Activated CD8-positive, alpha-beta memory T cell treated with anti-CD3 and anti-CD28 coated beads for 1 hour (primary cell): ENCODE data around the gene MTMR3.

ENCODE experiments used
- DNase-seq, 2 donors: peaks; one replicate each; pipeline ENCODE4 v3.0.0-alpha.2; 2020; ENCODE audit warnings: low read depth in 1 of 2; ENCODE audit errors: extremely low read depth in 1 of 2

The MTMR3 gene

DNA sequence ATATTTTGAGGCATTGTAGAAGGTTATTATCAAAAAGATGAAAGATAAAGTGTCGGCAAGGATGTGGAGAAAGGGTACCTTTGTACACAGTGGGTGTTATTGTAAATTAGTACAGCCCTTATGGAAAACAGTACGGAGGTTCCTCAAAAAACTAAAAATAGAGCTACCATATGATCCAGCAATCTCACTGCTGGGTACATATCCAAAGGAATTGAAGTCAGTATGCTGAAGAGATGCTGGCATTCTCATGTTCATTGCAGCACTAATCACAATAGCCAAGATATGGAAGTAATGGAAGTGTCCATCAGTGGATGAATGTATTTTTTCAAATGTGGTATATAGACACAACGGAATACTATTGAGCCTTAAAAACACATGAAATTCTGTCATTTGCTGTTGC lies 15.1 kb upstream of the MTMR3 start:
- no peak for DNase-seq

DNA sequence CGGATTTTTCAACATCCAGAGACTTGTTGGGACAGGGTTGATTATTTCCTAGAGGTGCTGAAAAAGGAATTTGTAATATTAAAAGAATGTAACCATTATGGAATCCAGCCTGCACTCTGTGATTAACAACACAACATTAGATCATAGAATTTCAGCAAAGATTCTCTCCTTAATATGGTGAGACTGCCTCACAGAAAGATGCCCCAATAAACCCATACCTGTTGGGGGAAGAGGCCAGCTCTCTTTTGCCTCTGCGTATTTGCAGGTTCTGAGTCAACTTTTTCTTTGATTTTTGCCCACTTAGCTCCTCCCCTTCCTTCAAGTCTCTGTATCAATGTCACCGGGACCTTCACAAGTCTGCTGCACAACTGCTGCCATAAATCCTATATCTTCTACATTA lies 12.4 kb upstream of the MTMR3 start:
- no peak for DNase-seq

DNA sequence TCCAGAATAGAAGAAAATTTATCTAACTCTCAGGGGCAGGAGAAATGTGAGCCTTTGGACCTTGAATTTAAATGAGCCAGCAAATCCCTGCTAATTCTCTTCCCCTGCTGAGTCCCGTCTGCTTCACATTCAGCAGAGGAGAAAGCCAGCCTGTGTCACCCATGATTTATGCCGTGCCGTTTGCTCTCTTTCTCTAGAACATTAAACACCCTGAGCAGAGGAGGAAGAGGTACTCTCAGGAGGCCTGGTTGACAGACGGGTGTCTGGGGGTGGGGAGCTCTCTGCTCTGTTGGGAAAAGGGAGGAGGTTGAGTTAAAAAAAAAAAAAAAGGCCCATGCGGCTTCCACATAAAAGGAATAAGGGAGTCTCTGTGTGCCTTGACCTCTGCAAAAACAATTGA lies 11.3 kb upstream of the MTMR3 start:
- DNase-seq, result no peak

DNA sequence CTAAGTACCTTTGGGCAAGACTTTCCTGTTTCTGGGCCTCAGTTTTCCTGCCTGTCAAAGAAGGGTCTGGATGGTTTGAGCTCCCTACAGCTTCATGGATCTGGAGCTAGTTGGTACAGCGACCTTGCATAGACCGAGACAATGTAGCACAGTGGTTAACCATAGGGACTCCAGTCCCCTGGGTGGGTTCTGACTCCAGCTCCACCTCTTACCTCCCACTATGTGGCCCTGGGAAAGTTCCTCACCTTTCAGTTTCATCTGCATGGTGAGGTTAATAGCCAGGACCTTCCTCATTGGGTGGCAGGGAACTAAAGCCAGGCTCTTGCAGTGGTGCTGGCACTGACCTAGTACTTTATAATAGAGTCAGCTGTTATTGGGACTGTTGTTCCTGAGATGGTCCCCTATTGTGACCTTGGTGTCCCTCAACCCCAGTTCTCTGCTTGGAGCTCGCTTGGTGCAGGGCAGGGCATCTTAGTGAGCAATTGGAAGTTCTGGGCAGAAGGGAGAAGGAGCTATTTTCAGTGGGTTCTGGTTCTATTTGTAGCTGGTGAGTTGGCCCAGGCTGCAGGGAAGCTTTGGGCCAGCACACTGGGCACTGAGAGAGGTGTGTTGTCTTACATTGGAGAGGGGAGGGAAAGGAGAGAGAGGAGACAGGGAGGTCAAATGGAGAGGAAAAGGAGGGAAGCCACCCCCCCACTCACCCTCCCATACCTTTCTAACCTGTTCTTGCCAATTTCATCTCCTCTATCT lies 10.7 kb upstream of the MTMR3 start:
- DNase-seq, result no peak

DNA sequence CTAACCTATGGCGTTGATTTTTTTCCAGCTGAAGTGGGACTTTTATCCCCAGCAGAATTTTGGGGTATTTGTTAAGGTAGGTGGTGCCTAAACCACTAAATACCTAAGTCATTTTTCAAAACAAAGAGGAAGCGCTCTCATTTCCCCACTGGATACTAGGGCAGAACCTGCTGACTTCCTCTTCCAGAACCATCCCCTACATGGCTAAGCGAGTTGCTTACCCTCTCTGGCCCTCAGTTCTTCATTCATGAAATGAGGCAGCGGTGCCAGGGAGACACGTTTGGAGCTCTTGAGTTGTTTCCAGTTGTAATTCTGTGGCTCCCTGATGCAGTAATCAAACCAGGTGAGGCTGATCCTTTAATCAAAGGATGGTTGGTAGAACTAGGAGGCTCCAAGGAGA lies 10.0 kb upstream of the MTMR3 start:
- no peak for DNase-seq

DNA sequence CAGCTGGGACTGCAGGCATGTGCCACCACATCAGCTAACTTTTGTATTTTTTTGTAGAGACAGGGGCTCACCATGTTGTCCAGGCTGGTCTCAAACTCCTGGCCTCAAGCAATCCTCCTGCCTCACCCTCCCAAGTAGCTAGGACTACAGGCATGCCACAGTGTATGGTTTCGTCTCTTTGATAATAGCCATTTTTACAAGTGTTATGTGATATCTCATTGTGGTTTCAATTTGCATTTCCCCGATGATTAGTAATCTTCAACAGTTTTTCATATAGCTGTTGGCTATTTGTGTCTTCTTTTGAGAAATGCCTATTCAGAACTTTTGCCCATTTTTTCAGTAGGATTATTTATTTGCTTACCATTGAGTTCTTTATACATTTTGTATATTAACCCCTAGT lies 9.0 kb upstream of the MTMR3 start:
- DNase-seq, result no peak

DNA sequence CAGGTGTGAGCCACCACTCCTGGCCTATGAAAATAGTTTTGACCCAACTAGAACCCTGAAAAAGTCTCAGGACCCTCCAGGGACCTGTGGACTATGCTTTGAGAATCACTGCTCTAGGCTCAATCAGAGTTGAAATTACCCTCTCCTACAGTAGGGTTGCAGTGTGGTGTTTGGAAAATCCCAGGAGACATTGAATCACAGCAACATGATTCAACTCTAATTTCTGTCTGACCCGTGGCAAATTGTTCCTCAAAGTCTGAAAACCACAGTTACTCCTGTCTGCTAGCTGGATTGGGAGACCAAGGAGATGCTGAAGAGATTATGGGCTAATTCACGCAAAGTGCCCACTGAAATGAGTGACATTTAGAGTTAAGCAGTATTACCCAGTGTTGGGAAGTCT lies 5.4 kb upstream of the MTMR3 start:
- DNase-seq, result no peak

DNA sequence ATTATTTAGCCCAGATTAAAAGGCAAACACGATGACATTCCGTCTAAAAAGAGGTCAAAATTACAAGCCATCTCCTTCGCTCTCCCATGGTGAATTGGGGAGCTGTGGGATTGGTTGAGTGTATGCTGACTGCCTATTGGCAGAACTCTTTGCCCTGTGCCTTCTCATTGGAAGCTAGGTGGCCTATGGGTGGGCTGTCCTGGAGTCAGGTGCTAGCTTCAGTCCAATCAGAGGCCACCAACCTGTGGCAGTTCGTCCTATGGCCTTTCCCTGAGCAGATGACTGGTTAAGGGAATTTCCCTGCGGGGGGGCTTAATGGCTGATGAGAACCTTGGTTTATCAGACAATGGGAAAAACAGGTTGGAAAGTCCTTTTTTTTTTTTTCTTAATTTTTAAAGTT lies 3.2 kb upstream of the MTMR3 start:
- no peak for DNase-seq

DNA sequence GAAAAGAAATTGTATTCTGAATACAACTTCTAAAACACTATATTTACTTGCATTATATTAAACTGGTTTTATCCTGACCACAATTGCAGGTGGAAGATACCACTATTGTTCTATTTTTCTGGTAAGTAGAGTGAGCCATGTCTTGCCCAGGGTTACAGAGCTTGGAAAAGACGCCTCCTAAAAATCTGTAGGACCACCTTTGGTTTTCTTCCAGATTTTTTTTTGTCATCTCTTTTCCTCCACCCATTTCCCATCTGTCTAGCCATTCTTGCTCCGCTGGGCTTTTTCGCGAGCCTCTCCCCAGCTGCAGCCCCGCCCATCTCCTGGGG lies 294 bp upstream of the MTMR3 start:
- no peak for DNase-seq

DNA sequence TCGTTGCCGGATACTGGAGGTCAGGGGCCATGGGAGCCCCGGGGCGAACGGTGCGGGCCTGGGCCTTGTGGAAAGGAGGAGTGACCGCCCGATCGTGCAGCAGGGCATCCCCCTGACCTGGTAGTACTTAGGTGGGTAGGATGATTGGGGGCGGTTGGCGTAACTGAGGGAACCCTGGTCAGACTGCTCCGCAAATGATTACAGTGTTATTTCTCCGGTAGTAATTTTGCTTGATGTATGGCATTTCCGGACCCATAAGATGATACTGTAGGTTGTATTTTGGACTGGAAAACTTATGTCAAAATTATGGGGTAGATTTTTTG lies 762 bp downstream of the MTMR3 start:
- DNase-seq, result peak in 1 of 2 donors; percentile 2

DNA sequence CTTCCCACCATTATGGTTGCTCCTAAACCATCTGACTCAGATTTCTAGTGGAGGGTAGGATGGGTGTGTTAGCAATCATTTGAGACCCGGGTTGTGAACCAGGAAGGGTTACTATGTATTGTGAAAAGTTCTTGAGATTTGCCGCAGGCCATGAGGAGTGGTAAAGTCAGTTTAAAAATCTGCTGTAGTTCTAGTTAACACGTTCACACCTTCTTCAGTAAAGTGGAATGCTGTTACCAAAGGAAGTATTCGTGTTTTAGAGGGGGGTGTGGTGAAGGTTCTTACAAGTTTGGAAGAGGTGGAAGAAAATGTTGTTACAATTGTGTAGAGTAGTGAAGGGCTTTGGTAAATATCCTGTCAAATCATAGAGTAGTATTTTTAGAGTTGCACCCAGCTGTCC lies 2.6 kb downstream of the MTMR3 start:
- DNase-seq, result no peak

DNA sequence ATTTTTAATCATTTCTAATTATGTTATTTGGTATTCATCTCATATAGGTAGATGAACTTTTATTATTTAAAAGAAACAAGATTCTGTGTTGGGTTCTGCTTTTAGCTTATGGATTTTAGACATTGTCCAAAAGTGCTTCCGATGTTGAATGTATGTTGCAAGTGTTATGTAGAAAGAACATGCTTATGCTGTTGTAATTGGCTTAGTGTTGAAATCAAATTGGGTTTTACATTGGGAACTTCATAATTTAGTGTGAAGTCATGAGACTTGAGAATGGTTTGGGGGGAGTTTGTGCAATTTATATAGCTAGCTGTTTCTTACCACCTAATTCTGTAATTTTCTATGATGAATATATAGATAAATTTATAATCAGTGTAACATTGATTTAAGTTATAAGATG lies 3.6 kb downstream of the MTMR3 start:
- DNase-seq, result no peak

DNA sequence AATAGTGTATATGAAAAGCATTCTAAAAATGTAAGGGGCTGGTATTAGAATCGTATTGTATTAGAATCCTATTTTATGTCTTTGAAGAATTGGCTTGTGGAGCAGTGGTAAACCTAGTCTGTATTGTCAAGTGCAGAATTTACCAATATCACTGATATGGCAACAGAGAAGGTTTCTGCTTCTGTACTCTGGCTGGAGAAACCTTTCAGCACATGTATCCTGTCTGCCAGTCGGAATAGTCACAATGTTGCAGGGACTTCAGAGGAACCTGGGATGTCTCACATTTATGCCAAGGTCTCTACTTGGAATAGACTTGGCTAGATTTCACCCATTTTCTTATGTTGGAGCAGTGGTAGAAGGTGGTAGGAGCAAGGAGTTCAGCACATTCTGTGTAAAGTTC lies 4.4 kb downstream of the MTMR3 start:
- no peak for DNase-seq

DNA sequence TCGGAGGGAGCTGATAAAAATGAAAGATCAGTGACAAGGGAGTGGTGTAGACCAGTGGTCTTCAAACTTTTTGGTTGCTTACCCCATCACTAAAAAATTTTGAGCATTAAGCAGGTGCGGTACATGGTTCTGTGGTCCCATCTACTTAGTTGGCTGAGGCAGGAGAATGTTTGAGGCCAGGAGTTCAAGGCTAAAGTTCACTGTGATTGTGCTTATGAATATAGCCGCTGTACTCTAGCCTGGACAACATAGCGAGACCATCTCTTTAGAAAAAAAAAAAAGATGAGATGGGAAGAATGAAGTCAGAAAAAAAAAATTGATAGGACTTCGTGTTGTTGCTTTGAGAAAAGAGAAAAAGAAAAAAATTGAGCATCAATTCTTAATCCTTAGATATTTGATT lies 7.8 kb downstream of the MTMR3 start:
- no peak for DNase-seq

DNA sequence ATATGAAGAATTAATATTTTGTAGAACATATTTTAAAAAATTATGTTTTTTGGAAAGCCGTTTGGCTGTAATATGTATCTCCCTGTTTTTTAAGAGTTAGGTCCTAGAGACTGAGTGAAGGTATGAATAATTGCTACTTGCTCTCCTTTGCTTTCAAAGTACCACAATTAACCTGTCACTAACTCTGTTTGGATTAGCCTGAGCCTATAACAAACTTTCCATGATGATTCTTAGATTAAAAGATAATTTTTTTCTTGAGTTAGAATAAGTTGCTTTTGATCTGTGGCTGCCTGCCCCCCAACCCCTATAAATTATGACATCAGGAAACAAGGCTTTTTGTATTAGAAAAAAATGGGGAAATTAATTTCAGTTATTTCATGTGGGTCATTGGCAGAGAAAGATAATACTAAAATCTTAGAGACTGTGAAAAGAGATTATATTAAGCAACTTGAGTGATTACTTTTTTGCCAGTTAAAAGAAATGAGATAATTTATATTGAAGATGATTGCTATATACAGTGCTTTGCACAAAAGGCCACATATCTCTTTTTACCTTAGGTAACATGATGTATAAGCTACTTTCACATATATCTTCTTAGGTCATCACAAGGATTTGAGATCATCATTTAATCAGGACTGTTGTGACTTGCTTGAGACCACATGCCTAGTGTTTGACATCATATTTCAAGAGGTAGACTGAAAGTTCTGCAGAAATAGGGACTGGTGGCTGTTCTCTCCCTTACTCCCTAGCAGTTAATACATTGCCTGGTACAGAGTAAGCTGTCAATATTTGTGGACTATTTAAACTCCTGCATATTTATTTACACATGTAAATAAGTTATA lies 9.6 kb downstream of the MTMR3 start:
- no peak for DNase-seq

DNA sequence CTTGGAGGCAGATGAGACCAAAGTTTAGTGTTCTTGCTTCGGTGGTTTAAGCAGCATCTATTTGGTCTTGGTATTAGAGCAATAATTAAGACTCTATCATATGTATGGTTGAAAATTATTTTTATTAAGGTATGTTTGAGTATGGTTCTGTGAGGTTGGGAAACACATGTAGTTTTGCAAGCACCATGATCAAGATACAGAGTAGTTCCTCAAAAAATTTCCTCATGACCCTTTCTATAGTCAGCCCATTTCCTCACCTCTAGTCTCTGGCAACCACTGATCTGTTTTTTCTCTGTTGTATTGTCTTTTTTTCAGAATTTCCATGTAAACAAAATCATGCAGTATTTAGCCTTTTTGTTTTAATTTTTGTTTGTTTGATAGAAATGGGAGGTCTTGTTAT lies 18.4 kb downstream of the MTMR3 start:
- DNase-seq, result no peak

DNA sequence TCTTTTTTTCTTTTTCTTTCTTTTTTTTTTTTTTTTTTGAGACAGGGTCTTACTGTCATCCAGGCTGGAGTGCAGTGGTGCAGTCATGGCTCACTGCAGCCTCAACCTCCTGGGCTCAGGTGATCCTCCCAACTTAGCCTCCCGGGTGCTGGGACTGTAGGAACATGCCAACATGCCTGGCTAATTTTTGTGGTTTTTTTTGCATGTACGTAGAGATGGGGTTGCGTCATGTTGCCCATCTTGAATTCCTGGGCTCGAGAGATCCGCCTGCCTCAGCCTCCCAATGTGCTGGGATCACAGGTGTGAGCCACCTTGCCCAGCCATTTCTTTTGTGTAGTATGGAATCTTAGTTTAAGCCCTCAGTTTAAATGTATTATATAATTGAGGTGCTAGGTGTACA lies 20.4 kb downstream of the MTMR3 start:
- no peak for DNase-seq

DNA sequence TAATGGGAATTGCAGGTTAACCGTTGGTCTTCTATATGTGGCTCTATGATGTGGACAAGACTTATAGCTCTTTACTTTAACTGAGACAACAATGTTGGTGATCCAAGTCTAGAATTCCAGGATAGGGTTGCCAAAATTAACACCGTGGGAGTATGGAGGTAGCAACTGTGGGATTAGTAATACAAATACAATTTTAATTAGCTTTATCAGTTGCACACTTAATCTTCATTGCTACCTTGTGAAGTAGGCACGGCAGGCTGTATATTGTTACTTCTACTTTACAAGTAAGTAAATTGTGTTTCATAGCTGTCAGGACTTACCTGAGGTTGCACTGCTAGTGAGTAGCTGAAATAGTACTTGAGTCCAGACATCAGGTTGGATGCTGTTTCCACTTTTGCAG lies 21.0 kb downstream of the MTMR3 start:
- DNase-seq, result no peak

DNA sequence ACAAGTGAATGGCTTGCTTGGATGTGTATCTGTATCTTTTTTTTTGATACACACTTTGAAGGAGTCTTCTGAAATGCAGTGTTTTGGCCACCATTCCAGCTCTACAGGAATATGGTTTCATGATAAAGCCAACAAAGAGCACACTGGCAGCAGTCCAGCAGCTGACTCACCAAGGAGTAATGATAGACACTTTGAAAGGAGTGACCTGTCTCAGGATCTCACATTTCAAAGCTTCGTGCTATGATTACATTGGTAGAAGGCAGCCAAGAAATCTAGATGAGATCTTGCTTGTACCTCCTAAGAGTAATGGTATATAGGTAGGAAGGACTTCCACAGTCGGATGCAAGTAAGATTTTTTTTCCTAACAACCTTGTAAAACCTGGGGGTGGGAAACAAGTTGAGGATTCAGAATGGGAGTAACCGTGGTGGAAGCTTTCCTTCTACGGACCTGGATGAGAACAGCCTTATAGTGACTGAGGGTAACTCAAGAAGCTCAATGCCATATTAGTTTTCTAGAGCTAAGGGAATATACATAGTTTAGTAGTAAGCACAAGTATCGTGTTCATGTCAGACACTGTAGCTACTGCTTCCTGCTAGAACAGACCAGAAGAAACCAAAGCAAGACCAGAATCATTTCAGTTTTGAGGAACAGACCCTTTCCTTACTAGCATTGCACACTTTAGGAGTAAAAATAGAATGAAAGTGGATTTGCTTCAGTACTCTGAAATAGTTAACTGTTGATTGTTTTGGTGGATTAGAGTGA lies 25.0 kb downstream of the MTMR3 start:
- DNase-seq, result no peak

DNA sequence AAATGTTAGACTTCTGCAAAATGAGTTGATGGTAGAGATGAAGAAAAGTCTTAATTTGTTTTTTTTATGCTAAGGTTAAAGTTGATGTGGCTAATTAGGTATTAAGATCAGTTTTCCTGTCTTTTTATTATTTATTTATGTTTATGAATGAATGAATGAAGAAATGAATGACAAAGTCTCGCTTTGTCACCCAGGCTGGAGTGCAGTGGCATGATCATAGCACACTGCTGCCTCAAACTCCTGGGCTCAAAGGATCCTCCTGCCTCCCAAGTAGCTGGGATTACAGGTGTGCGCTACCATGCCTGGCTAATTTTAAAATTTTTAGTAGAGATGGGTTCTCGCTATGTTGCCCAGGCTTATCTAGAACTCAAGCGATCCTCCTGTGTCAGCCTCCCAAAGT lies 29.2 kb downstream of the MTMR3 start:
- DNase-seq, result no peak

DNA sequence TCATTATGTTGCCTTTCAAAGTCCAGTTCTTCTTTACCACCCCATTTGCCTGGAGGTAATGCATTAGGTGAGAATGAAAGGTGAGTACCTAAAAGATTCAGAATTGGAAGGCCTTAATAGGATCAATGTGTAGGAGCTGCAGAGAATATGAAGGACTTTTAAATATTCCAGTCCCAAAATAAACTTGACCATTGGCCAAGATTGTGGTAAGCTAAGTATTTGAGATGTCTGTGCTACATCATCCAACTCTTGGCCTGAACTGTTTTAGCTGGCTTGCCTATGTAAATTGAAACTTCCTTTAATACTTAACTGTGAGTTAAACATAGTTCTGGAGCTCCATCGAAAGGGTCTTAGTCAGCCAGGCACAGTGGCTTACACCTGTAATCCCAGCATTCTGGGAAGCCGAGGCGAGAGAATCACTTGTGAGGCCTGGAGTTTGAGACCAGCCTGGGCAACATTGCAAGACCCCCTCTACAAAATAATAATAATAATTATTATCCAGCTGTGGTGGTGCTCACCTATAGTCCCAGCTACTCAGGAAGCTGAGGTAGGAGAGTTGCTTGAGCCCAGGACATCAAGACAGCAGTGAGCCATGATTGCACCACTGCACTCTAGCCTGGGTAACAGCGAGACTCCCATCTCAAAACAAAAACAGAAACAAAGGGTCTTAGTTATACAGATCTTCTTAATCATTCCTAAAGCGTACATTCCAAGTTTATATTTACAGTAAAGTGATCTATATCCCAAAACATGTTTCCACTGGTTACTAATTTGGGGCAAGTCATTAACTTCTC lies 29.8 kb downstream of the MTMR3 start:
- no peak for DNase-seq
